GM18519 (cell line): ENCODE data around the gene ATOH8.

ENCODE experiments used
- ATAC-seq: cut with Tn5 transposase; IDR thresholded peaks from one replicate; pipeline ENCODE4 v1.9.1; 2021; ENCODE audit warnings: mild to moderate bottlenecking, moderate library complexity; ENCODE audit not compliant: unreplicated experiment, low FRiP score

ATOH8 gene

GRCh38 chr2:85795331-85796045 lies 41.7 kb downstream of the ATOH8 start:
- ATAC-seq: no peak

GRCh38 chr2:85796046-85796340 lies 42.2 kb downstream of the ATOH8 start:
- ATAC-seq: no peak

- ATAC-seq: no peak
Observed at GRCh38 chr2:85796341-85797262, 42.8 kb downstream of the ATOH8 start.

- ATAC-seq: no peak
Observed at GRCh38 chr2:85797263-85797660, 43.5 kb downstream of the ATOH8 start.

- ATAC-seq: no peak
Observed at GRCh38 chr2:85797921-85798320, 44.1 kb downstream of the ATOH8 start.

GRCh38 chr2:85799215-85799956 lies 45.6 kb downstream of the ATOH8 start:
- ATAC-seq: no peak

GRCh38 chr2:85800586-85800985 lies 46.8 kb downstream of the ATOH8 start:
- no peak for ATAC-seq

- ATAC-seq: no peak
Observed at GRCh38 chr2:85801871-85802270, 48.1 kb downstream of the ATOH8 start.

GRCh38 chr2:85802354-85803103 lies 48.7 kb downstream of the ATOH8 start:
- no peak for ATAC-seq

GRCh38 chr2:85803704-85804425 lies 50.1 kb downstream of the ATOH8 start:
- ATAC-seq: no peak

- no peak for ATAC-seq
Observed at GRCh38 chr2:85804583-85804982, 50.8 kb downstream of the ATOH8 start.

- no peak for ATAC-seq
Observed at GRCh38 chr2:85806358-85807118, 52.7 kb downstream of the ATOH8 start.

- no peak for ATAC-seq
Observed at GRCh38 chr2:85807756-85808155, 54.0 kb downstream of the ATOH8 start.

GRCh38 chr2:85810371-85811179 lies 56.8 kb downstream of the ATOH8 start:
- no peak for ATAC-seq

GRCh38 chr2:85811180-85812093 lies 57.6 kb downstream of the ATOH8 start:
- no peak for ATAC-seq

GRCh38 chr2:85812094-85812735 lies 58.4 kb downstream of the ATOH8 start:
- no peak for ATAC-seq
